Uterus (tissue), 2 donors: Measurements from ENCODE around the gene IQCK.

ENCODE experiments used
- POLR2A ChIP-seq, 2 donors: fragments of 450-650 bp; IDR thresholded peaks; one replicate each; pipeline ENCODE4 v1.6.1; 2016; ENCODE audit warnings: antibody characterized with exemption in 2 of 2, mild to moderate bottlenecking in 1 of 2, moderate library complexity in 1 of 2
- TF ChIP-seq, protein P1 (sequence below), 4 experiments: fragments of 200-600 bp in 2 of 4; fragments of 450-650 bp in 2 of 4; sonication (generic) in 2 of 4; IDR thresholded peaks; one replicate each; pipeline ENCODE4 v1.5.1; 2016 to 2019; ENCODE audit warnings: antibody characterized with exemption in 4 of 4, mild to moderate bottlenecking in 2 of 4, moderate library complexity in 1 of 4

DNA sequence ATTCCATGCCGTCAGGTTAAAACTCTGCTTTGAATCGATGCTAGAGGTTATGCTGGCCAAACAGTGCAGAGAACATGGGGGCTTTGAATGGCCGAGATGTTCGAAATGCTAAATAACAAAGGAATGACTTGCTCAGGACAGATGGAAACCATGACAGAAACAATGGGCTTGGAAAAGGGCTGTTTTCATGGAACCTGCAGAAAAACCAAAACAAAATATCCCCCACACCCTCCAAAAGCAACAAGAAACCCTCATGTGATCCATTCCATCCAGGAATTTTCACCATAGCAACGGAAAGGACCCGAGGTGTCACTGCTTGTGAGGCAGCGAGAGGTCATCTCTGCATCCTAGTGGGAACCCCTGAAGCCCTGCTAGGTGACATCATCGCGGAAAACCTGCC is 141.1 kb downstream of the IQCK start:
- TF ChIP-seq, protein P1, sequence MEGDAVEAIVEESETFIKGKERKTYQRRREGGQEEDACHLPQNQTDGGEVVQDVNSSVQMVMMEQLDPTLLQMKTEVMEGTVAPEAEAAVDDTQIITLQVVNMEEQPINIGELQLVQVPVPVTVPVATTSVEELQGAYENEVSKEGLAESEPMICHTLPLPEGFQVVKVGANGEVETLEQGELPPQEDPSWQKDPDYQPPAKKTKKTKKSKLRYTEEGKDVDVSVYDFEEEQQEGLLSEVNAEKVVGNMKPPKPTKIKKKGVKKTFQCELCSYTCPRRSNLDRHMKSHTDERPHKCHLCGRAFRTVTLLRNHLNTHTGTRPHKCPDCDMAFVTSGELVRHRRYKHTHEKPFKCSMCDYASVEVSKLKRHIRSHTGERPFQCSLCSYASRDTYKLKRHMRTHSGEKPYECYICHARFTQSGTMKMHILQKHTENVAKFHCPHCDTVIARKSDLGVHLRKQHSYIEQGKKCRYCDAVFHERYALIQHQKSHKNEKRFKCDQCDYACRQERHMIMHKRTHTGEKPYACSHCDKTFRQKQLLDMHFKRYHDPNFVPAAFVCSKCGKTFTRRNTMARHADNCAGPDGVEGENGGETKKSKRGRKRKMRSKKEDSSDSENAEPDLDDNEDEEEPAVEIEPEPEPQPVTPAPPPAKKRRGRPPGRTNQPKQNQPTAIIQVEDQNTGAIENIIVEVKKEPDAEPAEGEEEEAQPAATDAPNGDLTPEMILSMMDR (IDR thresholded peaks at IDR 0.05): no peak
- no peak for TF ChIP-seq POLR2A (IDR thresholded peaks at IDR 0.05)
